Measurements from ENCODE around the gene GPR85.
"Not testable (repeated sequence)": the region's sequence is repeated elsewhere in the genome, so short reads cannot be mapped to it uniquely, and the experiment has no call there.

The GPR85 gene

GRCh38 chr7:113083816-113084495 lies 2.7 kb downstream of the GPR85 start:
- no peak for DNase-seq

DNA sequence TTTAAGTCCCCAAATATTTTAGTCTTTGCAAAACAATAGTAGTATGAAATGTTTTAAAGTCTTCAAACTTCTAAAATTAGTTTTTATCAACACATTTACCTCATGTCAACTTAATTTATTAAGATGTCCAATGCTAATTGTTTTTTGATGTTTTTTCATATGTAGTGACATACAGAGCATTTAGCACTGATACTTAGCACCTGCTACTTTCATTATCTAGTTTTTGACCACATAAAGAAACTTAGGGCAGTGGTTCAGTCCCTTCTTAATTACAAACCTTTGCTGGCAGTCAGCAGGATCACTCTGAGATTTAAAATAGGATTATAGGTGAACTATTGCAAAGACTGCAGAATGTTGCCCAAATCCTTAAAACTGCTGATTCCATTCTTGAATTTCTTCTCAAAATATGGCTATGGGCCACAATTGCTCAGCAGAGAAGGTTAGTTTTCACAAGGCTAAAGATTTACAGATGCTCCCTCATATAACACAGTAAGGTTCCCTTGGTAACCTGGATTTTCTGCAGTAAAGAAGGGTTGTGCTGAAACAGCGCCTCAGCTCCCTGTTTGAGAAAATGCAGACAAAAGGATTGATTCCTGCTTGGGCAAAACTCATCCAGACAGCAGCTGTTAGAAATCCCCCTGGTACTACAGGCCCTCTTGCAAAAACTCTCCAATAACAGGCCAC lies 3.4 kb downstream of the GPR85 start:
- no peak for DNase-seq

DNA sequence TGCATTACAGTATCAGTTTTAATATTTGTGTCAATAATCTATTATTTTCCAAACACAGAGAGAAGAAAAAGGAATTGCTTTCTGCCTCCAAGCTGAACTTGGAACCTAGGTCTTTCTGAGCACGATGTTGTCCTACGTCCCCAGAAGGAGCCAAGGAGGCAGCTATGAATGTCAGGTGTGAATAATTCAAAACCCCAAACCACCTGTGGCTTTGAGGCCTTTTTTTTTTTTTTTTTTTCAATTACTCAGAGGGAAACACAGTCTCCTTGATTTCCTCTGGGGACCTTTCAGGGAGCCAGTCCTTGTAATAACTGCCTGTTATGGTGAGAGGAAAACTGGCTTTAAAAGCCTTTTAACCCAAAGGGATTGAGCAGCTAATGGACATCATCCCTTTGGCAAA lies 8.3 kb downstream of the GPR85 start:
- DNase-seq: no peak

- DNase-seq: no peak
Observed at GRCh38 chr7:113076703-113077102, 9.9 kb downstream of the GPR85 start.

DNA sequence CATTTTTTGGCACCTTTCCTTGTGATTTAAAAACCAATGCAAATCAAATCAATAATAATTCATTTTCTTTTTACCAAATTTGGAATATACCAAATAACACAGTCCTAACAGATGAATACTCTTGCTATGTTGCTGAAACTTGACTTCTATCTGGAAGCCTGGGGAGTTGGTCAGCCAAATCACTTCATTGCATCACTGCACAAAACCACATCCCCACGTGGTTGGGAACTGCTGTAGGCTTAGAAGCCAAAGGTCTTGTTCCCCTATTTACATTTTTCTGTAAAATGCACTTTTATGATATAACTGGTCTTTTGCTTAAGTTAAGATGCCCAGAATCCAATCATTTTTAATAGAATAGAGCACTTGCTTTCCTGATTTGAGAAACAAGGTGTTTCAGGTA lies 15.2 kb downstream of the GPR85 start:
- no peak for DNase-seq

DNA sequence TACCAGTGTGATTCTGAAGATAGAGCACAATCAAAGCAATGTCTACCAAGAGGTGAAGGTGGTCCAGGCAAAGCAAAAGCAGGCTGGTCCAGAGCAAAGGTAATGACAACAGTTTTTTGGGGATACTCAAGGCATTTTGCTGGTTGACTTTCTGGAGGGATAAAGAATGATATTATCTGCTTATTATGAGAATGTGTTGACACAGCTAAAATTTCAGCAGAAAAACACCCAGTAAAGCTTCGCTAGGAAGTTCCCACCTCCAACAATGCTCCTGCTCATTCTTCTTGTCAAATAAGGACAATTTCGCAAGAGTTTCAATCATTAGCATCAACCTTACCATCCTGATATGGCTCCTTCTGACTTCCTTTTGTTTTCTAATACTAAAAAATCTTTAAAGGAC lies 24.1 kb downstream of the GPR85 start:
- DNase-seq: no peak

- DNase-seq: no peak
Observed at GRCh38 chr7:113060100-113060499, 26.5 kb downstream of the GPR85 start.

- no peak for DNase-seq
Observed at GRCh38 chr7:113054938-113055337, 31.7 kb downstream of the GPR85 start.

DNA sequence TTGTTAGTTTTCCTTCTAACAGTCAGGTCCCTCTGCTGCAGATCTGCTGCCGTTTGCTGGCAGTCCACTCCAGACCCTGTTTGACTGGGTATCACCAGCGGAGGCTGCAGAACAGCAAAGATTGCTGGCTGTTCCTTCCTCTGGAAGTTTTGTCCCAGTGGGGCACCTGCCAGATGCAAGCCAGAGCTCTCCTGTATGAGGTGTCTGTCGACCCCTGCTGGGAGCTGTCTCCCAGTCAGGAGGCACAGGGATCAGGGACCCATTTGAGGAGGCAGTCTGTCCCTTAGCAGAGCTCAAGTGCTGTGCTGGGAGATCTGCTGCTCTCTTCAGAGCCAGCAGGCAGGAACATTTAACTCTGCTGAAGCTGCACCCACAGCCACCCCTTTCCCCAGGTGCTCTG lies 32.4 kb downstream of the GPR85 start:
- not testable (repeated sequence) for DNase-seq

GRCh38 chr7:113049221-113049620 lies 37.4 kb downstream of the GPR85 start:
- not testable (repeated sequence) for DNase-seq

DNA sequence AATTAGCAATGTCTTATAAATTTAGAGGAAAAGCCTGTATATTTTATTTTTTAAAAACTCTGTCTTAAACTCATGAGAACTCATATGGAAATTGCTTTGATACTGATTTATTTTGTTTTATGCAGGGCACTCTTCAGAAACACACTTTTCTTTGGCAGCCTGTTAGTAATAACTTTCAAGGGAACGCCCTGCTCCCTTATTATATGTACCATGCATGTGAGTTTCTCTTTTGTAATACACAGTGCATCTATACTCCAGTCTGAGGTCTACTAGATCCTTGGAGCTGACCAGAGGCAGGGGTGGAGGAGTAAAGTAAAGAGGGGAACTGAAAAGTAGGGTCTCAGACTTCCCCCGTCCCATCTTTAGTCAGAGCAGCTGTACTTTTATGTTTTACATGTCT lies 40.2 kb downstream of the GPR85 start:
- no peak for DNase-seq

DNA sequence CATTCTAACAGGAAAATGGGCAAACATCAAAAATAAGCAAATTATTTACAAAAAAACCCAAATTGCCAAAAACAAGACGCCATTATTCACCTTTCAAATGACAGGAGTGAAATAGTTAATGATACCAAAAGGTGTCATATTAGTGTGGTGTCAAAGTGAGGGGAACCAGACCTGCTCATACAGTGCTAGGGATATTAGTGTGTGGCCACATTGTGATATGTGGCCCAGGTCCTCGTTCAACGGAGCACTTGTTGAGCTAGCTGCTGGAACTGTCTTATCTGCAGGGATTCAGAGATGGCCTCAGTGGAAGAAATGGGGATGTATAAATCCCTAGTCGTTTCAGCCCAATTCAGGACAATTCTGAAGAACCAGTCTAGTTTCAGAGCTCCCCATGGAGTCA lies 41.2 kb downstream of the GPR85 start:
- no peak for DNase-seq

DNA sequence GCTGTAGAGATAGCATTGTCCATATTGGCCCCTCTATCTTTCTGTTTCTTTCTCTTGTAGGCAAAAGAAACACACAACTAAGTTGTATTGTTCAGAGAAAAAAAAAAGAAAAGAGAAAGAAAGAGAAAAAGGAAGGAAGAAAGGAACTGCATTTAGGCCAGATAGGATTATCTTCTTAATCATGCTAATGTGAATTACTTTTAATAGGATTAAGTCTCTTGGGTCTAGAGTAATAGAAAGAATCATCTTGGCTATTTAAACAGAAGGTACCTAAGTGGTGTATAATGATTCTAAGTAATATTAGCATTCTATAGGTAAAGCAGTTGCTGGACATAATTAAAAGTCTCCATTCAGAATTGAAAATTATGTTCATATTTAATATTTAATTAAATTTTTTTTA lies 42.2 kb downstream of the GPR85 start:
- no peak for DNase-seq

GRCh38 chr7:113040849-113041248 lies 45.8 kb downstream of the GPR85 start:
- DNase-seq: no peak

- DNase-seq: no peak
Observed at GRCh38 chr7:113033959-113034358, 52.7 kb downstream of the GPR85 start.

Data from NCI-H1694 (cell line).